H1 (cell line): ENCODE results near the gene PDGFB. TPM values are rescaled to one million over a fixed set of nuclear protein-coding genes. Genes with fewer than 3 reads are reported as not detected.

Source experiments
- CTCF ChIA-PET: fragments of 300-600 bp; sonication (Branson Sonifier 250); formaldehyde crosslinking; loops from one replicate; lab custom pipeline; 2021; ENCODE audit not compliant: partially characterized antibody; lab: Charles Lee
- POLR2A ChIA-PET: fragments of 300-600 bp; sonication (Branson Sonifier 250); formaldehyde crosslinking; loops from one replicate; lab custom pipeline; 2021; ENCODE audit warnings: inconsistent platforms; ENCODE audit not compliant: partially characterized antibody; lab: Charles Lee
- DNase-seq, 2 experiments: peaks; one replicate each; pipeline versions ENCODE4 v3.0.0 to v3.0.0-alpha.2; 2010 to 2022; ENCODE audit warnings: low spot score in 2 of 2, low read depth in 1 of 2, mixed read lengths in 1 of 2
- FAIRE-seq: peaks from 2 replicates; lab custom pipeline; 2011; peaks lifted over from hg19 to GRCh38; lab: Jason Lieb, UNC
- H2AFZ ChIP-seq: 2 replicates; pipeline ENCODE4 v1.8.1; 2012; ENCODE audit warnings: low read length, inconsistent platforms
- H2AK5ac ChIP-seq: 2 replicates; pipeline ENCODE4 v1.6.1; 2013; ENCODE audit warnings: low read depth, low read length
- H2BK120ac ChIP-seq: replicated peaks from 2 replicates; pipeline ENCODE3; 2013; ENCODE audit warnings: low read depth, low read length, inconsistent platforms
- H2BK12ac ChIP-seq: 2 replicates; pipeline ENCODE4 v1.6.1; 2013; ENCODE audit warnings: low read depth, low read length
- H2BK15ac ChIP-seq: 2 replicates; pipeline ENCODE4 v1.6.1; 2013; ENCODE audit warnings: low read length
- H2BK20ac ChIP-seq: 2 replicates; pipeline ENCODE4 v1.6.1; 2013; ENCODE audit warnings: low read length
- H2BK5ac ChIP-seq: 2 replicates; pipeline ENCODE4 v1.6.1; 2013; ENCODE audit warnings: low read depth, low read length
- H3K14ac ChIP-seq: 2 replicates; pipeline ENCODE4 v1.6.1; 2013; ENCODE audit warnings: inconsistent platforms; ENCODE audit not compliant: insufficient read length
- H3K18ac ChIP-seq: 2 replicates; pipeline ENCODE4 v1.6.1; 2013; ENCODE audit warnings: low read length; ENCODE audit errors: extremely low read depth
- H3K23ac ChIP-seq: 2 replicates; pipeline ENCODE4 v1.6.1; 2013; ENCODE audit warnings: inconsistent platforms; ENCODE audit not compliant: insufficient read length
- H3K23me2 ChIP-seq: 2 replicates; pipeline ENCODE4 v1.6.1; 2013; ENCODE audit warnings: low read depth, low read length
- H3K27ac ChIP-seq: 2 replicates; pipeline ENCODE4 v1.6.1; 2011; ENCODE audit warnings: low read depth, low read length, inconsistent platforms
- H3K27me3 ChIP-seq, 4 experiments: replicated peaks in 1 of 4; 1 replicate in 1 of 4; 2 replicates in 3 of 4; pipeline versions ENCODE4 v1.6.1 to v1.8.1; 2011 to 2013; ENCODE audit warnings: low read length in 3 of 4, mild to moderate bottlenecking in 3 of 4, inconsistent platforms in 2 of 4, mixed read lengths in 2 of 4, moderate library complexity in 1 of 4; ENCODE audit not compliant: control insufficient read depth in 3 of 4, insufficient read depth in 3 of 4; ENCODE audit errors: extremely low read depth in 1 of 4
- H3K36me3 ChIP-seq, 4 experiments: 2 replicates each; pipeline versions ENCODE4 v1.6.1 to v1.8.1; 2011 to 2013; ENCODE audit warnings: mild to moderate bottlenecking in 4 of 4, low read length in 3 of 4, moderate library complexity in 2 of 4, control low read depth in 1 of 4, inconsistent platforms in 1 of 4; ENCODE audit not compliant: insufficient read depth in 4 of 4, control insufficient read depth in 2 of 4
- H3K4ac ChIP-seq: replicated peaks from 2 replicates; pipeline ENCODE3; 2013; ENCODE audit warnings: low read length, low read depth, mixed read lengths, inconsistent platforms; ENCODE audit not compliant: insufficient read length
- H3K4me1 ChIP-seq, 4 experiments: replicated peaks in 1 of 4; 1 replicate in 1 of 4; 2 replicates in 3 of 4; pipeline versions ENCODE4 v1.6.1 to v1.8.1; 2011 to 2013; ENCODE audit warnings: low read length in 3 of 4, inconsistent platforms in 2 of 4, mixed read lengths in 1 of 4; ENCODE audit not compliant: insufficient read depth in 4 of 4, control insufficient read depth in 3 of 4
- H3K4me2 ChIP-seq, 2 experiments: 2 replicates each; pipeline versions ENCODE4 v1.6.1 to v1.8.1; 2011 to 2013; ENCODE audit warnings: low read depth in 2 of 2, low read length in 2 of 2, control low read depth in 1 of 2, inconsistent platforms in 1 of 2, mild to moderate bottlenecking in 1 of 2; ENCODE audit not compliant: insufficient read depth in 1 of 2
- H3K4me3 ChIP-seq, 4 experiments: fragments of 200-600, 300-600 bp in 1 of 4; sonication (generic), shearing (Covaris generic), sonication (Bioruptor Twin) in 1 of 4; 2 replicates each; pipeline versions ENCODE4 v1.5.1 to v1.8.1; 2011 to 2016; ENCODE audit warnings: low read length in 4 of 4, low read depth in 3 of 4, control low read depth in 2 of 4, inconsistent platforms in 2 of 4, mild to moderate bottlenecking in 2 of 4, mixed read lengths in 1 of 4, moderate library complexity in 1 of 4; ENCODE audit not compliant: insufficient read depth in 2 of 4; ENCODE audit errors: extremely low read depth in 1 of 4
- H3K56ac ChIP-seq: replicated peaks from 2 replicates; pipeline ENCODE3; 2013; ENCODE audit warnings: low read depth, mild to moderate bottlenecking, mixed read lengths, low read length, inconsistent platforms; ENCODE audit not compliant: insufficient read length
- H3K79me1 ChIP-seq: 2 replicates; pipeline ENCODE4 v1.6.1; 2013; ENCODE audit warnings: low read depth, low read length, control low read depth
- H3K79me2 ChIP-seq, 2 experiments: 2 replicates each; pipeline versions ENCODE4 v1.6.1 to v1.8.1; 2012 to 2013; ENCODE audit warnings: low read length in 2 of 2, mild to moderate bottlenecking in 2 of 2, inconsistent platforms in 1 of 2; ENCODE audit not compliant: insufficient read depth in 2 of 2, control insufficient read depth in 1 of 2
- H3K9ac ChIP-seq, 4 experiments: replicated peaks in 1 of 4; 1 replicate in 1 of 4; 2 replicates in 3 of 4; pipeline versions ENCODE4 v1.6.1 to v1.8.1; 2011 to 2013; ENCODE audit warnings: low read depth in 3 of 4, low read length in 3 of 4, control low read depth in 2 of 4, mild to moderate bottlenecking in 2 of 4, moderate library complexity in 2 of 4, inconsistent platforms in 1 of 4; ENCODE audit errors: extremely low read depth in 1 of 4
- H3K9me3 ChIP-seq, 2 experiments: 2 replicates each; pipeline versions ENCODE4 v1.6.1 to v1.8.1; 2012 to 2013; ENCODE audit warnings: mild to moderate bottlenecking in 2 of 2, moderate library complexity in 2 of 2, control low read depth in 1 of 2, inconsistent platforms in 1 of 2, low read depth in 1 of 2, low read length in 1 of 2, mixed read lengths in 1 of 2; ENCODE audit not compliant: insufficient read depth in 2 of 2
- H4K20me1 ChIP-seq, 2 experiments: replicated peaks in 1 of 2; 2 replicates each; pipeline versions ENCODE3 to v1.8.1; 2011 to 2013; ENCODE audit warnings: inconsistent platforms in 2 of 2, low read length in 2 of 2, mild to moderate bottlenecking in 1 of 2; ENCODE audit not compliant: insufficient read depth in 2 of 2, control insufficient read depth in 1 of 2
- H4K5ac ChIP-seq: 2 replicates; pipeline ENCODE4 v1.6.1; 2013; ENCODE audit warnings: low read length, low read depth, mixed read lengths, inconsistent platforms; ENCODE audit not compliant: insufficient read length
- H4K8ac ChIP-seq: 2 replicates; pipeline ENCODE4 v1.8.0; 2013; ENCODE audit warnings: mild to moderate bottlenecking, moderate library complexity, low read length, inconsistent platforms; ENCODE audit not compliant: insufficient read depth; ENCODE audit errors: extremely low read depth
- H4K91ac ChIP-seq: replicated peaks from 2 replicates; pipeline ENCODE3; 2013; ENCODE audit warnings: low read length, mixed read lengths, inconsistent platforms; ENCODE audit not compliant: insufficient read length
- BRCA1 ChIP-seq: IDR thresholded peaks from 2 replicates; pipeline ENCODE4 v1.6.1; 2012; ENCODE audit warnings: low read depth, low read length, improper control_type of control experiment
- CBX8 ChIP-seq: fragments of 300-800, 300-1000 bp; sonication (generic); IDR thresholded peaks from 2 replicates; pipeline ENCODE4 v1.7.1; 2016; ENCODE audit warnings: low read depth, low read length, borderline replicate concordance
- CEBPB ChIP-seq: IDR thresholded peaks from 2 replicates; pipeline ENCODE4 v1.6.1; 2012; ENCODE audit warnings: low read depth, low read length
- HDAC6 ChIP-seq: IDR thresholded peaks from one replicate; pipeline ENCODE4 v1.7.1; 2012; ENCODE audit warnings: low read depth, mild to moderate bottlenecking, inconsistent platforms, low read length, moderate library complexity
- KDM1A ChIP-seq: fragments of 200-600, 300-600 bp; sonication (generic); IDR thresholded peaks from 2 replicates; pipeline ENCODE4 v1.7.1; 2016; ENCODE audit warnings: mild to moderate bottlenecking, low read length, borderline replicate concordance
- RNF2 ChIP-seq: fragments of 200-900, 300-1000 bp; sonication (generic); IDR thresholded peaks from 2 replicates; pipeline ENCODE4 v1.7.1; 2016; ENCODE audit warnings: borderline replicate concordance, low read depth, mild to moderate bottlenecking, antibody characterized with exemption, low read length; ENCODE audit not compliant: poor library complexity, severe bottlenecking; ENCODE audit errors: missing control alignments
- WGBS, 2 experiments: shearing (Covaris generic) in 1 of 2; methylation state at CpG; one replicate each; pipeline versions ENCODE4 v1.1.6 to v1.1.7; 2013 to 2015; ENCODE audit warnings: low lambda C conversion rate in 2 of 2, mixed read lengths in 2 of 2, inconsistent platforms in 1 of 2, low coverage in 1 of 2, missing lambda C conversion rate in 1 of 2; ENCODE audit not compliant: insufficient replicate concordance in 2 of 2, insufficient coverage in 1 of 2, insufficient read length in 1 of 2; ENCODE audit errors: extremely low coverage in 1 of 2, missing lambda C conversion rate in 1 of 2; 5-methylcytosine and 5-hydroxymethylcytosine counted together
- polyA plus RNA-seq, 7 experiments: library from polyadenylated mRNA; depleted of rRNA in 3 of 7; stranded (reverse) in 5 of 7; unstranded in 2 of 7; fragments of >200 nt in 5 of 7; fragments of 200-250 nt in 2 of 7; gene quantifications; 1 replicate in 5 of 7; 2 replicates in 1 of 7; 4 replicates in 1 of 7; pipeline versions ENCODE4 v1.2.1 to v1.2.3, GENCODE V29; 2011 to 2013; ENCODE audit warnings: missing spikeins in 2 of 7, mixed read lengths in 2 of 7
- total RNA-seq: library from RNA; stranded (reverse); fragmentation: NEBNext Ultra II Directional; extraction: Animal tissue kit (Norgen Biotek cat#: 25700); gene quantifications from 2 replicates; pipeline ENCODE4 v1.2.1, GENCODE V29; 2021
- TF ChIP-seq, protein P1 (sequence below): IDR thresholded peaks from 2 replicates; pipeline ENCODE4 v1.6.1; 2012; ENCODE audit warnings: inconsistent platforms

The PDGFB gene
- total and polyA plus RNA-seq, 2 of the 8 experiments (the other 6 are each of a cell fraction or from before 2014, with no cell fraction given): 3.9 to 8.5 TPM

DNA sequence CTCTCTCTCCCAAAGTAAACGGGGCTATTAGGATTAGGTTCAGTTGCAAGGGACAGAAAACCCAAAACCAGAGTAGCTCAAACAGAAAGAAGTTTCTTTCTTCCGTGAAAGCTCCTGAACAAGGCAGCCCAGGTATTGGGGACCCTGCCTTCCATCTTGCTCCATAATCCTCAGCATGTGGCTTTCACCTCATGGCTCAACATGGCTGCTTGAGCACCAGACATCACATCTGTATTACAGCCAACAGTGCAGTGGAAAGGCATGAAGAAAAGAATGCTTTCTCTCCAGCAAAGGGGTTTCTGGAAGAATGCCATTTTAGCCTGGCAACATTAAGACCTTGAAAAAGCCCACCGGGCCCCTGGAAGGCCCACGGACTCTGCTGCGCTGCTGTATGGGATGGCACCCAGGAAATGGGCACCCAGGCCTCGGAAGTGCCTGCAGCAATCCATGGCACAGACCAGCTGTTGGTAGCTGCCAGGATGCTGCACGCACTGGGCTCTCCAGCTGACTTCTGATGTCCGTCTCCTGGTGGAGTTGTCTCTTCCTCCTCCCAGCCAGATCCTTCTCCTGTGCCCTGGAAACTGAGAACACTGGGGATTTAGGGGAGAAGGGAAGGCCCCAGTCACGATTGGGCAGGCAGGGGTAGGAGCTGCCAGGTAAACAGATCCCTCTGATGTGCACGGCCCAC lies 22.6 kb downstream of the PDGFB start:
- H3K4me1 ChIP-seq: peaks cover 0 to 2% (median under 1%) of the 10 kb centered on the region in 4 experiments; a peak in 2 of 7 replicates
- H3K4me3 ChIP-seq: no peak overlapping the region
- no peaks in the 10 kb centered on the region for H3K27me3 ChIP-seq
- H3K79me2 ChIP-seq: no peaks in the 10 kb centered on the region
- H3K4me2 ChIP-seq: no peak overlapping the region
- no peak overlapping the region for H2BK120ac ChIP-seq
- H4K91ac ChIP-seq: no peak overlapping the region
- ChIA-PET POLR2A (interaction anchor here (0.8 to 2.7 kb wide), 9 partner anchors 8 to 93 kb away, joined by 3 to 12 read pairs (median 5); no protein-coding TSS in a partner anchor), CTCF (interaction anchor here (0.5 to 2.5 kb wide), 12 partner anchors 9 to 1541 kb away, joined by 3 to 10 read pairs (median 5); no protein-coding TSS in a partner anchor)
- no peak overlapping the region for H3K23ac ChIP-seq
- DNase-seq (no peak), FAIRE-seq (no peak)
- H4K8ac ChIP-seq: no peak overlapping the region; the same call in 1 of the 2 replicates
- no peak overlapping the region for H2BK5ac ChIP-seq
- H3K79me1 ChIP-seq: no peaks in the 10 kb centered on the region
- no peak overlapping the region for H2BK15ac ChIP-seq
- H3K36me3 ChIP-seq: no peaks in the 10 kb centered on the region
- H4K5ac ChIP-seq: no peak overlapping the region
- no peak overlapping the region for H3K56ac ChIP-seq
- no peak overlapping the region for H3K27ac ChIP-seq
- no peak overlapping the region for H3K14ac ChIP-seq
- no peaks in the 10 kb centered on the region for H4K20me1 ChIP-seq
- peaks cover 8% of the 10 kb centered on the region; the same call in 1 of the 2 replicates for H3K23me2 ChIP-seq
- H2AFZ ChIP-seq: no peak overlapping the region
- no peak overlapping the region for H2BK20ac ChIP-seq
- H3K9me3 ChIP-seq: no peaks in the 10 kb centered on the region
- 86% methylated on average over 10 of the region's 10 CpGs; no CpG with 5 or more reads in 1 of the 2 experiments for WGBS, 2 experiments
- no peak overlapping the region for H3K9ac ChIP-seq
- no peak overlapping the region for H2AK5ac ChIP-seq
- H3K4ac ChIP-seq: no peak overlapping the region
- H3K18ac ChIP-seq: no peak overlapping the region
- H2BK12ac ChIP-seq: peak overlapping the region; percentile 62
- no peak for TF ChIP-seq RNF2
- no peak for TF ChIP-seq CBX8
- no peak for TF ChIP-seq BRCA1
- peak; percentile 89 for TF ChIP-seq KDM1A
- TF ChIP-seq CEBPB: no peak
- no peak for TF ChIP-seq HDAC6
- TF ChIP-seq, protein P1, sequence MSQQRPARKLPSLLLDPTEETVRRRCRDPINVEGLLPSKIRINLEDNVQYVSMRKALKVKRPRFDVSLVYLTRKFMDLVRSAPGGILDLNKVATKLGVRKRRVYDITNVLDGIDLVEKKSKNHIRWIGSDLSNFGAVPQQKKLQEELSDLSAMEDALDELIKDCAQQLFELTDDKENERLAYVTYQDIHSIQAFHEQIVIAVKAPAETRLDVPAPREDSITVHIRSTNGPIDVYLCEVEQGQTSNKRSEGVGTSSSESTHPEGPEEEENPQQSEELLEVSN: no peak
